Panc1 (cell line): ENCODE measurements around the gene CACNA1E. TPM values are rescaled to one million over a fixed set of nuclear protein-coding genes. Genes with fewer than 3 reads are reported as not detected.

Source experiments
- ATAC-seq: fragments of 200-7000 bp; cut with Tn5 transposase; 2 replicates; pipeline ENCODE4 v1.9.1; 2020; ENCODE audit warnings: mild to moderate bottlenecking, moderate library complexity
- BruUV-seq: library from RNA; stranded (reverse); fragments of 400-500 nt; replicated peaks from 2 replicates; lab custom pipeline; 2021; lab: Mats Ljungman, UMichigan
- CTCF ChIA-PET: fragments of 300-600 bp; sonication (Branson Sonifier 250); formaldehyde crosslinking; loops from one replicate; lab custom pipeline; 2022; ENCODE audit warnings: antibody characterized with exemption; lab: Charles Lee
- POLR2A ChIA-PET: fragments of 300-600 bp; sonication (Branson Sonifier 250); formaldehyde crosslinking; loops from one replicate; lab custom pipeline; 2022; ENCODE audit warnings: antibody characterized with exemption; lab: Charles Lee
- DNase-seq: peaks from one replicate; pipeline ENCODE4 v3.0.0-alpha.2; 2010; ENCODE audit warnings: low read depth, low spot score
- H3K27ac ChIP-seq: 2 replicates; pipeline ENCODE4 v1.5.1; 2011; ENCODE audit warnings: mild to moderate bottlenecking, low read length, inconsistent platforms
- H3K27me3 ChIP-seq: fragments of 200-500 bp; sonication (Bioruptor generic); 2 replicates; pipeline ENCODE4 v1.6.0; 2014; ENCODE audit warnings: low read length, inconsistent platforms; ENCODE audit not compliant: control insufficient read depth, insufficient read depth
- H3K36me3 ChIP-seq: fragments of 200-500 bp; sonication (Bioruptor generic); 2 replicates; pipeline ENCODE4 v1.5.1; 2014; ENCODE audit warnings: inconsistent platforms, mild to moderate bottlenecking, low read length, moderate library complexity; ENCODE audit not compliant: control insufficient read depth, insufficient read depth
- H3K4me1 ChIP-seq: 2 replicates; pipeline ENCODE4 v1.5.1; 2011; ENCODE audit warnings: inconsistent platforms, mild to moderate bottlenecking, low read length, moderate library complexity; ENCODE audit not compliant: control insufficient read depth, insufficient read depth
- H3K4me3 ChIP-seq, 2 experiments: 2 replicates each; pipeline ENCODE4 v1.5.1; 2011 to 2012; ENCODE audit warnings: low read depth in 2 of 2, low read length in 2 of 2, mild to moderate bottlenecking in 2 of 2, inconsistent platforms in 1 of 2, moderate library complexity in 1 of 2
- H3K9me3 ChIP-seq: fragments of 200-500 bp; sonication (Bioruptor generic); 2 replicates; pipeline ENCODE4 v1.5.1; 2014; ENCODE audit warnings: low read depth, mild to moderate bottlenecking, inconsistent platforms, low read length, moderate library complexity; ENCODE audit not compliant: control insufficient read depth, insufficient read depth
- POLR2AphosphoS5 ChIP-seq: IDR thresholded peaks from 2 replicates; pipeline ENCODE4 v1.6.1; 2012; ENCODE audit warnings: mild to moderate bottlenecking, low read depth, low read length, moderate library complexity
- REST ChIP-seq, 2 experiments: IDR thresholded peaks; 2 replicates each; pipeline ENCODE4 v1.6.1; 2011 to 2012; ENCODE audit warnings: low read depth in 2 of 2, control low read depth in 1 of 2, low read length in 1 of 2, mild to moderate bottlenecking in 1 of 2, moderate library complexity in 1 of 2; ENCODE audit not compliant: insufficient read depth in 1 of 2
- SIN3A ChIP-seq: IDR thresholded peaks from 2 replicates; pipeline ENCODE4 v1.6.1; 2012; ENCODE audit warnings: low read depth, mild to moderate bottlenecking, low read length, moderate library complexity, borderline replicate concordance; ENCODE audit not compliant: insufficient read depth
- TCF7L2 ChIP-seq: IDR thresholded peaks from 2 replicates; pipeline ENCODE4 v1.6.1; 2011; ENCODE audit warnings: mild to moderate bottlenecking, low read depth, low read length, inconsistent platforms
- in situ Hi-C: cut with HindIII; loops from 2 replicates; pipeline ENCODE4 v1.10.0; 2016; ENCODE audit warnings: low sequenced_read_pairs, low pct_unique_long_range_greater_than_20kb
- intact Hi-C: fragments of 100-400 bp; cut with micrococcal nuclease; formaldehyde crosslinking; loops from one replicate; pipeline ENCODE4 v1.10.0; 2022; ENCODE audit not compliant: unreplicated experiment
- total RNA-seq: library from RNA; stranded (reverse); gene quantifications from one replicate; pipeline ENCODE4 v1.2.1, GENCODE V29; 2021; ENCODE audit not compliant: unreplicated experiment
- TF ChIP-seq, protein P1 (sequence below): fragments of 450-650 bp; IDR thresholded peaks from 2 replicates; pipeline ENCODE4 v1.5.1; 2017; ENCODE audit warnings: mild to moderate bottlenecking

CACNA1E gene
- total RNA-seq, 1 experiment from 2014 or later: not detected

- H3K27me3 ChIP-seq: no peaks in the 10 kb centered on the region; the same call in 1 of the 2 replicates
- ChIA-PET CTCF (no interaction called here), POLR2A (no interaction called here)
- DNase-seq (no peak), ATAC-seq (no peak)
- in situ Hi-C loops: no loop called here
- TF ChIP-seq, protein P1, sequence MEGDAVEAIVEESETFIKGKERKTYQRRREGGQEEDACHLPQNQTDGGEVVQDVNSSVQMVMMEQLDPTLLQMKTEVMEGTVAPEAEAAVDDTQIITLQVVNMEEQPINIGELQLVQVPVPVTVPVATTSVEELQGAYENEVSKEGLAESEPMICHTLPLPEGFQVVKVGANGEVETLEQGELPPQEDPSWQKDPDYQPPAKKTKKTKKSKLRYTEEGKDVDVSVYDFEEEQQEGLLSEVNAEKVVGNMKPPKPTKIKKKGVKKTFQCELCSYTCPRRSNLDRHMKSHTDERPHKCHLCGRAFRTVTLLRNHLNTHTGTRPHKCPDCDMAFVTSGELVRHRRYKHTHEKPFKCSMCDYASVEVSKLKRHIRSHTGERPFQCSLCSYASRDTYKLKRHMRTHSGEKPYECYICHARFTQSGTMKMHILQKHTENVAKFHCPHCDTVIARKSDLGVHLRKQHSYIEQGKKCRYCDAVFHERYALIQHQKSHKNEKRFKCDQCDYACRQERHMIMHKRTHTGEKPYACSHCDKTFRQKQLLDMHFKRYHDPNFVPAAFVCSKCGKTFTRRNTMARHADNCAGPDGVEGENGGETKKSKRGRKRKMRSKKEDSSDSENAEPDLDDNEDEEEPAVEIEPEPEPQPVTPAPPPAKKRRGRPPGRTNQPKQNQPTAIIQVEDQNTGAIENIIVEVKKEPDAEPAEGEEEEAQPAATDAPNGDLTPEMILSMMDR: no peak
- no peak for TF ChIP-seq REST (IDR thresholded peaks at IDR 0.05; ENCODE audit: insufficient read depth in 1 of 2, low read depth in 2 of 2, low read length in 1 of 2)
- no peak for TF ChIP-seq SIN3A
- TF ChIP-seq TCF7L2: no peak
- TF ChIP-seq POLR2AphosphoS5: no peak
- H3K9me3 ChIP-seq: no peaks in the 10 kb centered on the region
- H3K27ac ChIP-seq: no peak overlapping the region
- no peaks in the 10 kb centered on the region for H3K36me3 ChIP-seq
- no peaks in the 10 kb centered on the region for H3K4me1 ChIP-seq
- BruUV-seq: no TSS peak
- intact Hi-C loops: no loop called here
- no peak overlapping the region for H3K4me3 ChIP-seq
Measured at GRCh38 chr1:181718034-181718433, 234.7 kb downstream of the CACNA1E start.

- no TSS peak for BruUV-seq
- Histone ChIP-seq H3K27ac (no peak overlapping the region), H3K27me3 (no peaks in the 10 kb centered on the region), H3K4me1 (no peaks in the 10 kb centered on the region), H3K9me3 (no peaks in the 10 kb centered on the region), H3K4me3 (no peak overlapping the region), H3K36me3 (no peaks in the 10 kb centered on the region)
- CTCF ChIA-PET: no interaction called here
- TF ChIP-seq SIN3A (no peak), REST (IDR thresholded peaks at IDR 0.05; ENCODE audit: insufficient read depth in 1 of 2, low read depth in 2 of 2, low read length in 1 of 2) (no peak), TCF7L2 (no peak), POLR2AphosphoS5 (no peak)
- TF ChIP-seq, protein P1: no peak
- POLR2A ChIA-PET: no interaction called here
- intact Hi-C loops (no loop called here), in situ Hi-C loops (no loop called here)
- ATAC-seq (no peak), DNase-seq (no peak)
Measured at GRCh38 chr1:181726320-181727012, 243.1 kb downstream of the CACNA1E start.
